Measurements from ENCODE around the gene MEPCE. TPM values are rescaled to one million over a fixed set of nuclear protein-coding genes. Genes with fewer than 3 reads are reported as not detected.

Gene MEPCE
- total and polyA plus RNA-seq, 10 of the 15 experiments (the other 5 are each of a cell fraction or from before 2014, with no cell fraction given), result 8.2 to 48.0 (median 22.1) TPM

DNA sequence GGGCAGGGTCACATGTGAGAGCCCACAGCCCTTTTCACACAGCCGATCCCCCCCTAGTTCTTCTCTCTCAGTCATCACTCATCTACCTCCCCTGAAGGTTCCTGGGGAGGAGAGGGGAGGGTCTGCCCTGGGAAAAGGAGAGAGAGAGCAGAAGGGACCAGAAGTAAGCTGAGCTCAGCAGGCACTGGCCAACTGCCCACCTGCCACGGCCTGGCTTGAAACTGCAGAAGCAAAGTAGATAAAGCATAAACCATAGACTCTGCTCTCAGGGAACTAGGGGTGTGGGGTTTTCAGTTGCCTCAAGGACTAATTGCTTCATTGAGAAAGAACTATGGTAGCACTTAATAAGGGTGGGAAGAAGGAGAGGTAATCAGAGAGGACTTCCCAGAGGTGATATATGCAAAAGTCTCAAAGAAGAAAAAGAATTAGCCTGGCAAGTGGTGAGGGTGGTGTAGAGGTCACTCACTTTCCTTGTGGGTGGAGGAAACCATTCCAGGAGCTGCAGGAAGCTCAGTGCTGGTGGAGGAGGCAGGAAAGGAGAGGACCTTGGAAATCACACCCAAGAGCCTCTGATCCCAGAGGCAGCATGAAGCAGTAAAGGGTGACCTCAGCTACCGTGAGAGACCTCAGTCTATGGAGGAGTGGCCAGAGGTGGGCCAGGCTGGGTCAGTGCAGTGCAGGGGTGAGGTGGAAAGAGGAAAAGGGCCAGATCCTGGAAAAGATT, 39.2 kb upstream of the MEPCE start:
- CTCF ChIA-PET, result interaction anchor here (1.4 to 1.7 kb wide), 2 partner anchors 17 kb away, joined by 5 to 11 read pairs; no protein-coding TSS in a partner anchor
- POLR2A ChIA-PET, result interaction anchor here (0.6 to 1.8 kb wide), 2 partner anchors 14 to 16 kb away, joined by 3 to 5 read pairs; no protein-coding TSS in a partner anchor
- no peak overlapping the region for H3K27ac ChIP-seq (ENCODE audit: control insufficient read depth, insufficient read depth)
- no peaks in the 10 kb centered on the region for H3K9me3 ChIP-seq (replicated peaks; ENCODE audit: control insufficient read depth, insufficient read depth, low read length)
- SMC1A ChIA-PET (ENCODE audit: uncharacterized antibody, unreplicated experiment), result interaction anchor here (0.8 to 1.3 kb wide), 3 partner anchors 8 to 17 kb away, joined by 3 to 6 read pairs (median 4); no protein-coding TSS in a partner anchor
- H3K4me2 ChIP-seq (ENCODE audit: control insufficient read depth, insufficient read depth), result no peak overlapping the region
- H3K36me3 ChIP-seq (ENCODE audit: control insufficient read depth in 2 of 2, insufficient read depth in 2 of 2, low read length in 1 of 2), result peaks cover 0 to 2% of the 10 kb centered on the region in 2 experiments; a peak in 2 of 4 replicates
- RAD21 ChIA-PET (ENCODE audit: unreplicated experiment), result no interaction called here
- H3K4me3 ChIP-seq, result no peak overlapping the region
- no peak overlapping the region for H3K9ac ChIP-seq (ENCODE audit: control insufficient read depth, insufficient read depth, low read length)
- peaks cover 16% of the 10 kb centered on the region for H3K4me1 ChIP-seq (ENCODE audit: control insufficient read depth, insufficient read depth, low read length)
- in situ Hi-C loops (cut with MboI) (no loop called here), intact Hi-C loops (cut with micrococcal nuclease; ENCODE audit: unreplicated experiment) (no loop called here)
- 43% methylated on average over 3 of the region's 3 CpGs for WGBS (ENCODE audit: insufficient coverage, insufficient replicate concordance, low lambda C conversion rate, missing lambda C conversion rate)
- H2AFZ ChIP-seq (ENCODE audit: control insufficient read depth, low read depth, low read length), result no peak overlapping the region
- BruUV-seq (replicated peaks), result no TSS peak
- no peaks in the 10 kb centered on the region for H4K20me1 ChIP-seq (ENCODE audit: control insufficient read depth, insufficient read depth)
- no peaks in the 10 kb centered on the region for H3K27me3 ChIP-seq (replicated peaks in 1 of 2; ENCODE audit: control insufficient read depth in 2 of 2, insufficient read depth in 2 of 2, low read length in 1 of 2)
- ATAC-seq (no peak), DNase-seq (ENCODE audit: low read depth, low spot score) (no peak), FAIRE-seq (no peak)
- TF ChIP-seq DPF2 (IDR thresholded peaks at IDR 0.05), result no peak
- no peak for TF ChIP-seq STAT1 (conservative IDR thresholded peaks at IDR 0.05)
- no peak for TF ChIP-seq YBX1 (IDR thresholded peaks at IDR 0.05)
- TF ChIP-seq JUND (IDR thresholded peaks at IDR 0.05; ENCODE audit: low read depth, low read length), result no peak
- H3K79me2 ChIP-seq (ENCODE audit: control insufficient read depth, insufficient read depth, low read length), result no peaks in the 10 kb centered on the region

DNA sequence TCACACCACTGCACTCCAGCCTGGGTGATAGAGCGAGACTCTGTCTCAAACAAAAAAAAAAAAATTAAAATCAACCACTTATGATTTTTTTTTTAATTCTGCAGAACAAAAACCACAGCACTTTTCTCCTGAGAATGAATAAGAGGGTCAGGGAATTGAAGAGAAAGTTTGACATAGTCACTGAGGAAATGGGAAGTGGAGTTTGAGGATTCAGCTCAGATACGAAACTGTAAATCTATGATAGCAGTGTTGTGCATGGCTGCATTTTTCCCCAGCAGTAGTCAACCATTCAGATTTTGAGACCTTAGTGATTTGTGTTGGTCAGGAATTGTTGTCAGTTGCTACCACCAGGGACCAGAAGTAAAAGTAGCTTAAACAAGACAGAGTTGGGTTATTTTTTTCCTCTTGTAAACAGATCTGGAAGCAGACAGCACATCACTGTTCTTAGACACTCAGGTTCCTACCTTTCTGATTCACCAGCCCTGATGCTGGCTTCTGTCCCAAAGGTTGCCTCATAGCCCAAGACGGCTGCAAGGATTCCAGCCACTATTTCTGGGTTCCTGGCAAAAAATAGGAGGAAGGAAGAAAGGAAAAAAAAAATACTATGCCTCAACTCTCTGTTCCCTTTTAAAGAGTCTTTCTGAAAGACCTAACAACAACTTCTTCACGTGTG, 36.3 kb upstream of the MEPCE start:
- no peak for DNase-seq (ENCODE audit: low read depth, low spot score)
- intact Hi-C loops (cut with micrococcal nuclease; ENCODE audit: unreplicated experiment), result no loop called here
- Histone ChIP-seq H4K20me1 (ENCODE audit: control insufficient read depth, insufficient read depth) (no peaks in the 10 kb centered on the region), H3K9ac (ENCODE audit: control insufficient read depth, insufficient read depth, low read length) (no peak overlapping the region), H3K9me3 (replicated peaks; ENCODE audit: control insufficient read depth, insufficient read depth, low read length) (no peaks in the 10 kb centered on the region), H3K27me3 (replicated peaks in 1 of 2; ENCODE audit: control insufficient read depth in 2 of 2, insufficient read depth in 2 of 2, low read length in 1 of 2) (no peaks in the 10 kb centered on the region), H3K36me3 (ENCODE audit: control insufficient read depth in 2 of 2, insufficient read depth in 2 of 2, low read length in 1 of 2) (peaks cover 0 to 2% of the 10 kb centered on the region in 2 experiments; a peak in 2 of 4 replicates), H3K4me2 (ENCODE audit: control insufficient read depth, insufficient read depth) (peak overlapping the region; percentile 11), H3K79me2 (ENCODE audit: control insufficient read depth, insufficient read depth, low read length) (no peaks in the 10 kb centered on the region), H3K4me1 (ENCODE audit: control insufficient read depth, insufficient read depth, low read length) (peaks cover 33% of the 10 kb centered on the region), H3K27ac (ENCODE audit: control insufficient read depth, insufficient read depth) (no peak overlapping the region), H3K4me3 (no peak overlapping the region), H2AFZ (ENCODE audit: control insufficient read depth, low read depth, low read length) (no peak overlapping the region)
- CTCF ChIA-PET, result interaction anchor here (0.6 to 2.5 kb wide), 5 partner anchors 9 to 28 kb away, joined by 3 to 18 read pairs (median 7); no protein-coding TSS in a partner anchor
- peak; percentile 59 for FAIRE-seq
- no TSS peak for BruUV-seq (replicated peaks)
- in situ Hi-C loops (cut with MboI), result no loop called here
- TF ChIP-seq, protein P1, sequence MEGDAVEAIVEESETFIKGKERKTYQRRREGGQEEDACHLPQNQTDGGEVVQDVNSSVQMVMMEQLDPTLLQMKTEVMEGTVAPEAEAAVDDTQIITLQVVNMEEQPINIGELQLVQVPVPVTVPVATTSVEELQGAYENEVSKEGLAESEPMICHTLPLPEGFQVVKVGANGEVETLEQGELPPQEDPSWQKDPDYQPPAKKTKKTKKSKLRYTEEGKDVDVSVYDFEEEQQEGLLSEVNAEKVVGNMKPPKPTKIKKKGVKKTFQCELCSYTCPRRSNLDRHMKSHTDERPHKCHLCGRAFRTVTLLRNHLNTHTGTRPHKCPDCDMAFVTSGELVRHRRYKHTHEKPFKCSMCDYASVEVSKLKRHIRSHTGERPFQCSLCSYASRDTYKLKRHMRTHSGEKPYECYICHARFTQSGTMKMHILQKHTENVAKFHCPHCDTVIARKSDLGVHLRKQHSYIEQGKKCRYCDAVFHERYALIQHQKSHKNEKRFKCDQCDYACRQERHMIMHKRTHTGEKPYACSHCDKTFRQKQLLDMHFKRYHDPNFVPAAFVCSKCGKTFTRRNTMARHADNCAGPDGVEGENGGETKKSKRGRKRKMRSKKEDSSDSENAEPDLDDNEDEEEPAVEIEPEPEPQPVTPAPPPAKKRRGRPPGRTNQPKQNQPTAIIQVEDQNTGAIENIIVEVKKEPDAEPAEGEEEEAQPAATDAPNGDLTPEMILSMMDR (IDR thresholded peaks at IDR 0.05 in 2 of 3, conservative IDR thresholded peaks at IDR 0.05 in 1 of 3; ENCODE audit: control insufficient read depth in 2 of 3, extremely low read depth in 1 of 3, insufficient read depth in 1 of 3, low read depth in 3 of 3, low read length in 3 of 3), result no peak
- no peak for TF ChIP-seq SUZ12 (IDR thresholded peaks at IDR 0.05; ENCODE audit: unreplicated experiment)
- 0 out of 2 replicates have a peak, but pooled peaks have one; percentile 39 for TF ChIP-seq IKZF1 (conservative IDR thresholded peaks at IDR 0.05)
- TF ChIP-seq SMARCA5 (IDR thresholded peaks at IDR 0.05), result peak; percentile 58; the same call in 1 of the 2 replicates
- peak; percentile 35 to 48; a peak in 3 of 4 replicates for TF ChIP-seq IKZF2 (IDR thresholded peaks at IDR 0.05)
- TF ChIP-seq SPI1 (IDR thresholded peaks at IDR 0.05; ENCODE audit: borderline replicate concordance, insufficient read depth, low read depth, low read length), result peak; percentile 57
- POLR2A ChIA-PET, result interaction anchor here (0.6 to 2.2 kb wide), 11 partner anchors 7 to 38 kb away, joined by 3 to 11 read pairs (median 3); partner anchors contain the start of gene ZCWPW1
- WGBS (ENCODE audit: insufficient coverage, insufficient replicate concordance, low lambda C conversion rate, missing lambda C conversion rate), result 73% methylated on average over 4 of the region's 4 CpGs
- RAD21 ChIA-PET (ENCODE audit: unreplicated experiment), result interaction anchor here (0.6 to 2.8 kb wide), 7 partner anchors 9 to 261 kb away, joined by 3 to 14 read pairs (median 4); no protein-coding TSS in a partner anchor
- ATAC-seq, result peak; percentile 26
- SMC1A ChIA-PET (ENCODE audit: uncharacterized antibody, unreplicated experiment), result interaction anchor here (0.7 to 2.5 kb wide), 10 partner anchors 10 to 28 kb away, joined by 3 to 13 read pairs (median 6); no protein-coding TSS in a partner anchor

Measured in GM12878 (cell line).